Mesodermal cell (in vitro differentiated cells): ENCODE results near the gene ICAM1.

Source experiments
- H3K27ac ChIP-seq: 2 replicates; pipeline ENCODE4 v1.7.0; 2013; ENCODE audit warnings: mild to moderate bottlenecking, low read depth, low read length, moderate library complexity; ENCODE audit not compliant: severe bottlenecking
- H3K36me3 ChIP-seq: 2 replicates; pipeline ENCODE4 v1.7.1; 2013; ENCODE audit warnings: mild to moderate bottlenecking, low read length, moderate library complexity; ENCODE audit not compliant: control insufficient read depth, insufficient read depth
- H3K4me1 ChIP-seq: one replicate; pipeline ENCODE4 v1.7.1; 2013; ENCODE audit warnings: mild to moderate bottlenecking, low read length; ENCODE audit not compliant: insufficient read depth, control insufficient read depth, poor library complexity, severe bottlenecking
- H3K4me3 ChIP-seq: 2 replicates; pipeline ENCODE4 v1.7.0; 2013; ENCODE audit warnings: low read length, control low read depth, mild to moderate bottlenecking; ENCODE audit not compliant: insufficient read depth, poor library complexity, severe bottlenecking; ENCODE audit errors: extremely low read depth
- H3K9me3 ChIP-seq: 2 replicates; pipeline ENCODE4 v1.7.1; 2013; ENCODE audit warnings: mild to moderate bottlenecking, low read length, moderate library complexity; ENCODE audit not compliant: control insufficient read depth
- WGBS, 2 experiments: methylation state at CpG; one replicate each; pipeline ENCODE4 v1.1.5; 2013; ENCODE audit warnings: missing lambda C conversion rate in 2 of 2; ENCODE audit not compliant: insufficient coverage in 2 of 2; 5-methylcytosine and 5-hydroxymethylcytosine counted together

Gene ICAM1

GRCh38 chr19:10317857-10318462, 47.0 kb downstream of the ICAM1 start:
- no peaks in the 10 kb centered on the region for H3K9me3 ChIP-seq
- peaks cover 4% of the 10 kb centered on the region for H3K4me1 ChIP-seq
- 96% methylated on average over 9 to 13 of the region's 15 CpGs for WGBS, 2 experiments
- peaks cover 73% of the 10 kb centered on the region for H3K36me3 ChIP-seq
- no peak overlapping the region for H3K4me3 ChIP-seq
- H3K27ac ChIP-seq = no peak overlapping the region

- 97 to 98% methylated on average over 8 to 11 of the region's 13 CpGs for WGBS, 2 experiments
- H3K4me3 ChIP-seq = no peak overlapping the region
- peaks cover 4% of the 10 kb centered on the region for H3K4me1 ChIP-seq
- H3K9me3 ChIP-seq = no peaks in the 10 kb centered on the region
- H3K36me3 ChIP-seq = peaks cover 82% of the 10 kb centered on the region
- no peak overlapping the region for H3K27ac ChIP-seq
These were observed 48.1 kb downstream of the ICAM1 start for GRCh38 chr19:10318807-10319682.

- Histone ChIP-seq H3K4me1 (peaks cover 4% of the 10 kb centered on the region), H3K4me3 (no peak overlapping the region), H3K9me3 (no peaks in the 10 kb centered on the region), H3K36me3 (peaks cover 95% of the 10 kb centered on the region), H3K27ac (no peak overlapping the region)
- 97% methylated on average over 12 to 14 of the region's 32 CpGs for WGBS, 2 experiments
These were observed 49.9 kb downstream of the ICAM1 start for GRCh38 chr19:10320602-10321416.

DNA sequence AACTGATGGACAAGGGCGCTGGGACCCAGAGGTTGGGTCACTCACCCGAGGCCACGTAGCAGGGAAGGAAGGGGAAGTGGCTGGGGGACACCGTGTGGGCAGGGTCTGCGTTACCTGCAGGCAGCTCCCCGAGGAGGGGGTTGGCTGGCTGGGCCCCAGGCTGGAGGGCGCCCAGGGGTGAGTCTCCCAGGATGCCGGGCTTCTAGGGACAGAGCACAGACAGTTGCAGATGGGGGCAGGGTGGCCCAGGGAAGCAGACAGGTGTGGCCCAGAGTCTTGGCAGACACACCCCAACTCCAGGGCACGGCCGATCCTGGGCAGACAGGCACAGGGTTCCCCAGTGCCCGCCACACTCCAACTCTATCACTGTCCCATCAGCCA, 50.5 kb downstream of the ICAM1 start:
- no peaks in the 10 kb centered on the region for H3K9me3 ChIP-seq
- no peak overlapping the region for H3K27ac ChIP-seq
- H3K4me3 ChIP-seq = no peak overlapping the region
- peaks cover 98% of the 10 kb centered on the region for H3K36me3 ChIP-seq
- 94 to 98% methylated on average over 9 of the region's 11 CpGs for WGBS, 2 experiments
- H3K4me1 ChIP-seq = no peaks in the 10 kb centered on the region

DNA sequence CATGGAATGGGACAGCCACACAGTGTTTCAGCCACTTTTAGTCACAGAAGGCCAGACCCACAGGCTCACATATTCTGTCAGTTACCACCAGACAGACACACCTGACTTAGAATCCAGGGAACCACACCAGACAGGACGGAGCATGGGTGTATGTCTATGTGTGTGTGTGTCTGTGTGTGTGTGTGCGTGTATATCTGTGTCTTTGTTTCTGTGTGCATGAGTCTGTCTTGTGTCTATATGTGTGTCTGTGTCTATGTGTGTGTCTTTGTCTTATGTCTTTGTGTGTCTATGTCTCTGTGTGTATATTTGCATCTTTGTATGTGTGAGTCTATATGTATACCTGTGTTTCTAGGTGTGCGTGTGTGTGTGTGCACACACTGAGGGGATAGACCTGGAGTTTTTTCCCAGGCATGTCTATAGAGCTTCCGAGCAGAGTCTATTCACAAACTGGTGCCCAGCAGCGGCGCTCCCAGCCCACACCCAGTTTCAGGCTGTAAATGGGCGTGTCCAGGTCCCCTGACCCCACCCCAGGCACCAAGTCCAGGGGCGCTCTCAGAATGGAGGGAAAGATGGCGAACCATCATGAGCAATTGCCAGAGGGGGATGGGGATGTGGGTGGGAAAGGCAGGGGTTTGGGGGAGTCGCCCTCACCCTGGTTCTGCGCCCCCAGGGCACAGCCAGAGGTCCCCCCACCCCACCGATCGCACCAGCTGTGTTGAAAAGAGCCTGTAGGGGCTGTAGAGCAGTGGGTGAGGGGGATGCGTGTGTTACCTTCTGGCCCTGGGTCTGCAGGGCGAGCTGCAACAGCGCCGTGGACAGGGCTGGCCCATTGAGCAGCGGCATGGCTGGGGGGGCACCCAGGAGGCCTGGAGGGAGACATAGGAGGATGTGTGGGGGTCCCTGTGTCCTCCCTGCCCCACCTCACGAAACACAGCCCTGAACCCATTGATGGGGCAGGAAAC, 51.2 kb downstream of the ICAM1 start:
- H3K36me3 ChIP-seq = peaks cover 97% of the 10 kb centered on the region

DNA sequence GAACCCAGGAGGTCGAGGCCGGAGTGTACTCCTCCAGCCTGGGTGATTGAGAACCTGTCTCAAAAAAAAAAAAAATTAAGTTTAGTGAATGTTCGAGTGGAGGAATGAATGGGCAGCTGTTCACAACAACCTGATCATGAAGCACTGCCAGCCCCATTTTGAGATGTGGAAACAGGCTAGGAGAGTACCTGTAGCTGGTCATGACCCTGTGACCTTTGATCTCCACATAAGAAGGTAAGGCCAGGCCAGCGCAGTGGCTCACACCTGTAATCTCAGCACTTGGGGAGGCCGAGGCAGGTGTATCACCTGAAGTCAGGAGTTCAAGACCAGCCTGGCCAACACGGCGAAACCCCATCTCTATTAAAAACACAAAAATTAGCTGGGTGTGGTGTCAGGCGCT, 54.8 kb downstream of the ICAM1 start:
- Histone ChIP-seq H3K9me3 (no peaks in the 10 kb centered on the region), H3K4me1 (no peaks in the 10 kb centered on the region), H3K36me3 (peaks cover 98% of the 10 kb centered on the region), H3K27ac (no peak overlapping the region), H3K4me3 (no peak overlapping the region)
- WGBS, 2 experiments = 92 to 96% methylated on average over 5 to 7 of the region's 8 CpGs

More for the DNA sequence above, 51.2 kb downstream of the ICAM1 start:
- Histone ChIP-seq H3K9me3 (no peaks in the 10 kb centered on the region), H3K4me1 (no peaks in the 10 kb centered on the region), H3K4me3 (no peak overlapping the region), H3K27ac (no peak overlapping the region)
- 96 to 98% methylated on average over 9 to 18 of the region's 19 CpGs for WGBS, 2 experiments

DNA sequence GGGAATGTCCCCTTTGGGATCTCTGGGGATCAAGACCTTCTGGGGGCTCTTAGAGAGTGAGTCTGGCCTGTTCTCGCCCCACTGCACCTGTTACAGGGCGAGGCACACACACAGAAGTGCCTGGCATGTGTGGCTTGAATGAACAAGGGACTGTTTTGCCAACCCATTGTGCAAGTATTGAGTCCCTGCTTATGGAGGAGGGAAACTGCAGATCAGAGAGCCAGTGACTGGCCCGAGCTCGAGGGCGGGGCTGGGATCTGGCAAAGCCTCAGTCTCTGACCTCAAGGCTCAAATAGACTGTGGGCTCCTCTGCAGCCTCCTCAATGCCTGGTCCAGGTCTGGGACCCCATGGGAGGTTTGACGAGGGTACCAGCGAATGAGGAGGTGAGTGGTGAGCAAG, 56.9 kb downstream of the ICAM1 start:
- Histone ChIP-seq H3K36me3 (peaks cover 83% of the 10 kb centered on the region), H3K27ac (no peak overlapping the region), H3K4me1 (peaks cover 4% of the 10 kb centered on the region), H3K9me3 (no peaks in the 10 kb centered on the region), H3K4me3 (no peak overlapping the region)
- WGBS, 2 experiments = 95 to 98% methylated on average over 7 of the region's 7 CpGs

GRCh38 chr19:10328558-10329429, 57.9 kb downstream of the ICAM1 start:
- 97 to 98% methylated on average over 39 of the region's 41 CpGs for WGBS, 2 experiments
- Histone ChIP-seq H3K4me3 (no peak overlapping the region), H3K4me1 (peaks cover 4% of the 10 kb centered on the region), H3K9me3 (no peaks in the 10 kb centered on the region), H3K27ac (no peak overlapping the region), H3K36me3 (peaks cover 73% of the 10 kb centered on the region)

DNA sequence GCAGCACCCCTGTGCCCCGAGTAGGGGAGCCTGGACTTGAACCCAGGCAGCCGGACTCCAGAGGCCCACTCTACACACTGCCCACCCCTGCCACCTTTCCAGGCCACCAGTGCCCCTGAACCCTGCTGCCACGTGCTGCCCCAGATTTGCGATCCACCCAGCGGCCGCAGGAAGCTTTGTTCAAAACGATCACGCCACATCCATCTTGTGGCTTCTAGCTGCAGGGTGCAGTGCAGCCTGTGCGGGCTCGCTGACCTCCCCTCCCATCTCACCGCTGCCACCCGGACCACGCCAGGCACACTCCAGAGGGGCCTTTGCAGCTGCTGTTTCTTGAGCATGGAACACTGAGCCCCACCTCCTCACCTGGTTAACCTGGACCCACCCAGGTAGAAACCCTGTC, 58.6 kb downstream of the ICAM1 start:
- WGBS, 2 experiments = 97 to 98% methylated on average over 11 to 12 of the region's 13 CpGs
- peaks cover 65% of the 10 kb centered on the region for H3K36me3 ChIP-seq

More for the DNA sequence above, 58.6 kb downstream of the ICAM1 start:
- Histone ChIP-seq H3K4me3 (no peak overlapping the region), H3K27ac (no peak overlapping the region), H3K9me3 (no peaks in the 10 kb centered on the region), H3K4me1 (peaks cover 4% of the 10 kb centered on the region)
